ENCODE measurements around the gene KIF5C. TPM values are rescaled to one million over a fixed set of nuclear protein-coding genes. Genes with fewer than 3 reads are reported as not detected.

Gene KIF5C
- total and polyA plus RNA-seq, 2 donors (not counting 1 experiment from before 2014, with no cell fraction given) = 0.09 to 0.17 TPM

- H3K79me2 ChIP-seq (ENCODE audit: control insufficient read depth, insufficient read depth, low read length) = no peaks in the 10 kb centered on the region
- H3K9ac ChIP-seq (ENCODE audit: insufficient read depth, low read length) = no peak overlapping the region
- H3K36me3 ChIP-seq (ENCODE audit: control insufficient read depth, insufficient read depth, low read length) = no peaks in the 10 kb centered on the region
- no peak for TF ChIP-seq EZH2 (IDR thresholded peaks at IDR 0.05; ENCODE audit: low read length, missing control alignments)
- TF ChIP-seq CTCF (conservative IDR thresholded peaks at IDR 0.05 in 1 of 2, IDR thresholded peaks at IDR 0.05 in 1 of 2; ENCODE audit: low read depth in 1 of 2, low read length in 2 of 2) = no peak
- H3K9me3 ChIP-seq (ENCODE audit: control insufficient read depth, insufficient read depth, low read depth, low read length) = no peaks in the 10 kb centered on the region
- no peak overlapping the region for H3K4me2 ChIP-seq (ENCODE audit: extremely low read depth, insufficient read depth, low read length)
- DNase-seq (ENCODE audit: low read depth in 2 of 2) = no peak
- H3K4me3 ChIP-seq (replicated peaks in 1 of 4; ENCODE audit: control extremely low read depth in 1 of 4, insufficient read depth in 1 of 4, low read depth in 3 of 4, low read length in 4 of 4) = no peak overlapping the region
- no peaks in the 10 kb centered on the region for H3K4me1 ChIP-seq (ENCODE audit: control insufficient read depth, extremely low read depth, insufficient read depth, low read length)
- no peak overlapping the region for H2AFZ ChIP-seq (ENCODE audit: low read length)
- no peak overlapping the region for H3K27ac ChIP-seq (ENCODE audit: insufficient read depth, low read length)
- H4K20me1 ChIP-seq (ENCODE audit: control insufficient read depth, extremely low read depth, insufficient read depth, low read length) = no peaks in the 10 kb centered on the region
- H3K27me3 ChIP-seq (ENCODE audit: control insufficient read depth, insufficient read depth, low read length) = no peaks in the 10 kb centered on the region
These were observed 38.0 kb downstream of the KIF5C start for GRCh38 chr2:148913061-148913460.

- Histone ChIP-seq H3K9ac (ENCODE audit: insufficient read depth, low read length) (no peak overlapping the region), H3K79me2 (ENCODE audit: control insufficient read depth, insufficient read depth, low read length) (no peaks in the 10 kb centered on the region), H3K4me2 (ENCODE audit: extremely low read depth, insufficient read depth, low read length) (no peak overlapping the region), H3K27me3 (ENCODE audit: control insufficient read depth, insufficient read depth, low read length) (no peaks in the 10 kb centered on the region), H2AFZ (ENCODE audit: low read length) (no peak overlapping the region), H3K4me3 (replicated peaks in 1 of 4; ENCODE audit: control extremely low read depth in 1 of 4, insufficient read depth in 1 of 4, low read depth in 3 of 4, low read length in 4 of 4) (no peak overlapping the region), H3K27ac (ENCODE audit: insufficient read depth, low read length) (no peak overlapping the region), H3K9me3 (ENCODE audit: control insufficient read depth, insufficient read depth, low read depth, low read length) (no peaks in the 10 kb centered on the region), H3K36me3 (ENCODE audit: control insufficient read depth, insufficient read depth, low read length) (no peaks in the 10 kb centered on the region), H3K4me1 (ENCODE audit: control insufficient read depth, extremely low read depth, insufficient read depth, low read length) (no peaks in the 10 kb centered on the region), H4K20me1 (ENCODE audit: control insufficient read depth, extremely low read depth, insufficient read depth, low read length) (no peaks in the 10 kb centered on the region)
- DNase-seq (ENCODE audit: low read depth in 2 of 2) = no peak
- TF ChIP-seq CTCF (conservative IDR thresholded peaks at IDR 0.05 in 1 of 2, IDR thresholded peaks at IDR 0.05 in 1 of 2; ENCODE audit: low read depth in 1 of 2, low read length in 2 of 2) (no peak), EZH2 (IDR thresholded peaks at IDR 0.05; ENCODE audit: low read length, missing control alignments) (no peak)
These were observed 38.5 kb downstream of the KIF5C start for GRCh38 chr2:148913492-148913891.

GRCh38 chr2:148914463-148914862, 39.4 kb downstream of the KIF5C start:
- TF ChIP-seq EZH2 (IDR thresholded peaks at IDR 0.05; ENCODE audit: low read length, missing control alignments) (no peak), CTCF (conservative IDR thresholded peaks at IDR 0.05 in 1 of 2, IDR thresholded peaks at IDR 0.05 in 1 of 2; ENCODE audit: low read depth in 1 of 2, low read length in 2 of 2) (no peak)
- Histone ChIP-seq H3K9ac (ENCODE audit: insufficient read depth, low read length) (no peak overlapping the region), H3K36me3 (ENCODE audit: control insufficient read depth, insufficient read depth, low read length) (no peaks in the 10 kb centered on the region), H3K27ac (ENCODE audit: insufficient read depth, low read length) (no peak overlapping the region), H4K20me1 (ENCODE audit: control insufficient read depth, extremely low read depth, insufficient read depth, low read length) (no peaks in the 10 kb centered on the region), H3K4me2 (ENCODE audit: extremely low read depth, insufficient read depth, low read length) (no peak overlapping the region), H3K4me1 (ENCODE audit: control insufficient read depth, extremely low read depth, insufficient read depth, low read length) (no peaks in the 10 kb centered on the region), H2AFZ (ENCODE audit: low read length) (no peak overlapping the region), H3K27me3 (ENCODE audit: control insufficient read depth, insufficient read depth, low read length) (no peaks in the 10 kb centered on the region), H3K4me3 (replicated peaks in 1 of 4; ENCODE audit: control extremely low read depth in 1 of 4, insufficient read depth in 1 of 4, low read depth in 3 of 4, low read length in 4 of 4) (no peak overlapping the region), H3K9me3 (ENCODE audit: control insufficient read depth, insufficient read depth, low read depth, low read length) (no peaks in the 10 kb centered on the region), H3K79me2 (ENCODE audit: control insufficient read depth, insufficient read depth, low read length) (no peaks in the 10 kb centered on the region)
- DNase-seq (ENCODE audit: low read depth in 2 of 2) = no peak

All from fibroblast of lung (primary cell).